H9 (cell line): ENCODE data around the gene FSD1. TPM values are rescaled to one million over a fixed set of nuclear protein-coding genes. Genes with fewer than 3 reads are reported as not detected.

ENCODE experiments used
- DNase-seq: peaks from one replicate; pipeline ENCODE4 v3.0.0-alpha.2; 2017
- H2AFZ ChIP-seq: one replicate; pipeline ENCODE4 v1.6.1; 2013; ENCODE audit warnings: mild to moderate bottlenecking, low read length, control low read depth, moderate library complexity
- H2AK5ac ChIP-seq: 2 replicates; pipeline ENCODE4 v1.6.1; 2013; ENCODE audit warnings: low read length, control low read depth, mixed read lengths; ENCODE audit not compliant: insufficient read length
- H2BK120ac ChIP-seq: one replicate; pipeline ENCODE4 v1.6.1; 2013; ENCODE audit warnings: low read depth, mild to moderate bottlenecking, low read length, control low read depth, inconsistent platforms; ENCODE audit not compliant: poor library complexity, severe bottlenecking
- H2BK12ac ChIP-seq: 2 replicates; pipeline ENCODE4 v1.6.1; 2013; ENCODE audit warnings: low read length, control low read depth, mixed read lengths, low read depth; ENCODE audit not compliant: insufficient read length
- H2BK15ac ChIP-seq: 2 replicates; pipeline ENCODE4 v1.6.1; 2013; ENCODE audit warnings: low read depth, low read length, control low read depth
- H2BK20ac ChIP-seq: one replicate; pipeline ENCODE4 v1.6.1; 2013; ENCODE audit warnings: low read depth, mild to moderate bottlenecking, low read length, control low read depth, inconsistent platforms; ENCODE audit not compliant: poor library complexity, severe bottlenecking
- H2BK5ac ChIP-seq: 2 replicates; pipeline ENCODE4 v1.6.1; 2013; ENCODE audit warnings: low read length, control low read depth, mixed read lengths; ENCODE audit not compliant: insufficient read length
- H3K14ac ChIP-seq: 2 replicates; pipeline ENCODE4 v1.6.1; 2013; ENCODE audit warnings: low read length, control low read depth; ENCODE audit not compliant: insufficient read depth
- H3K18ac ChIP-seq: 2 replicates; pipeline ENCODE4 v1.6.1; 2013; ENCODE audit warnings: low read depth, mild to moderate bottlenecking, mixed read lengths, low read length, control low read depth; ENCODE audit not compliant: insufficient read length
- H3K23ac ChIP-seq: 2 replicates; pipeline ENCODE4 v1.6.1; 2013; ENCODE audit warnings: low read length, control low read depth, mixed read lengths, low read depth; ENCODE audit not compliant: insufficient read length
- H3K23me2 ChIP-seq: 2 replicates; pipeline ENCODE4 v1.6.1; 2013; ENCODE audit warnings: low read depth, mild to moderate bottlenecking, mixed read lengths, low read length, control low read depth; ENCODE audit not compliant: insufficient read length, poor library complexity, severe bottlenecking
- H3K27ac ChIP-seq: 2 replicates; pipeline ENCODE4 v1.5.1; 2013; ENCODE audit warnings: low read length, control low read depth, mixed read lengths, low read depth; ENCODE audit not compliant: insufficient read length
- H3K27me3 ChIP-seq: 2 replicates; pipeline ENCODE4 v1.6.1; 2013; ENCODE audit warnings: low read length, control low read depth, inconsistent platforms; ENCODE audit not compliant: insufficient read depth
- H3K4ac ChIP-seq: 2 replicates; pipeline ENCODE4 v1.6.1; 2013; ENCODE audit warnings: low read depth, mild to moderate bottlenecking, control low read depth, inconsistent platforms, low read length, moderate library complexity
- H3K4me1 ChIP-seq: 2 replicates; pipeline ENCODE4 v1.6.1; 2013; ENCODE audit warnings: low read length, control low read depth, inconsistent platforms; ENCODE audit not compliant: insufficient read depth
- H3K4me2 ChIP-seq: 2 replicates; pipeline ENCODE4 v1.6.1; 2013; ENCODE audit warnings: low read length, control low read depth, mixed read lengths; ENCODE audit not compliant: insufficient read length, insufficient read depth
- H3K56ac ChIP-seq: 2 replicates; pipeline ENCODE4 v1.6.1; 2013; ENCODE audit warnings: low read depth, mild to moderate bottlenecking, mixed read lengths, low read length, control low read depth; ENCODE audit not compliant: insufficient read length
- H3K79me1 ChIP-seq: 2 replicates; pipeline ENCODE4 v1.6.1; 2013; ENCODE audit warnings: low read depth, mild to moderate bottlenecking, moderate library complexity, low read length, control low read depth, inconsistent platforms; ENCODE audit not compliant: insufficient read depth, poor library complexity, severe bottlenecking
- H3K79me2 ChIP-seq: 2 replicates; pipeline ENCODE4 v1.6.1; 2013; ENCODE audit warnings: low read length, control low read depth, inconsistent platforms; ENCODE audit not compliant: insufficient read depth
- H3K9ac ChIP-seq: 2 replicates; pipeline ENCODE4 v1.6.1; 2013; ENCODE audit warnings: low read length, control low read depth, mixed read lengths; ENCODE audit not compliant: insufficient read length; ENCODE audit errors: extremely low read depth
- H3K9me3 ChIP-seq: one replicate; pipeline ENCODE4 v1.6.1; 2013; ENCODE audit warnings: low read depth, low read length, inconsistent platforms; ENCODE audit not compliant: control insufficient read depth
- H3T11ph ChIP-seq: one replicate; pipeline ENCODE4 v1.6.1; 2013; ENCODE audit warnings: mild to moderate bottlenecking, low read length, control low read depth, inconsistent platforms
- H4K20me1 ChIP-seq: one replicate; pipeline ENCODE4 v1.6.1; 2013; ENCODE audit not compliant: control insufficient read depth, insufficient read length, insufficient read depth
- H4K5ac ChIP-seq: 2 replicates; pipeline ENCODE4 v1.6.1; 2013; ENCODE audit warnings: low read depth, mild to moderate bottlenecking, mixed read lengths, low read length, control low read depth; ENCODE audit not compliant: insufficient read length
- H4K8ac ChIP-seq: replicated peaks from 2 replicates; pipeline ENCODE4 v1.6.1; 2013; ENCODE audit warnings: low read length, control low read depth, mixed read lengths, low read depth; ENCODE audit not compliant: insufficient read length
- H4K91ac ChIP-seq: 2 replicates; pipeline ENCODE4 v1.6.1; 2013; ENCODE audit warnings: low read depth, mild to moderate bottlenecking, moderate library complexity, mixed read lengths, low read length, control low read depth; ENCODE audit not compliant: insufficient read length
- H3K27ac Mint-ChIP-seq, 3 experiments: 2 replicates in 2 of 3; 3 replicates in 1 of 3; pipeline ENCODE4 v1.8.0; 2020 to 2021; ENCODE audit warnings: mixed read lengths in 3 of 3, mild to moderate bottlenecking in 1 of 3, moderate library complexity in 1 of 3
- H3K27me3 Mint-ChIP-seq: 2 replicates; pipeline ENCODE4 v1.8.0; 2021; ENCODE audit warnings: low read depth, mild to moderate bottlenecking, moderate library complexity, mixed read lengths
- H3K36me3 Mint-ChIP-seq, 3 experiments: 2 replicates in 2 of 3; 3 replicates in 1 of 3; pipeline ENCODE4 v1.8.0; 2020 to 2021; ENCODE audit warnings: low read depth in 3 of 3, mixed read lengths in 3 of 3; ENCODE audit not compliant: insufficient read depth in 1 of 3
- H3K4me1 Mint-ChIP-seq, 2 experiments: 2 replicates each; pipeline ENCODE4 v1.8.0; 2020; ENCODE audit warnings: mixed read lengths in 2 of 2
- H3K4me3 Mint-ChIP-seq, 2 experiments: 2 replicates in 1 of 2; 3 replicates in 1 of 2; pipeline ENCODE4 v1.8.0; 2020 to 2021; ENCODE audit warnings: mild to moderate bottlenecking in 2 of 2, mixed read lengths in 2 of 2, moderate library complexity in 1 of 2
- H3K9me3 Mint-ChIP-seq, 2 experiments: 2 replicates in 1 of 2; 3 replicates in 1 of 2; pipeline ENCODE4 v1.8.0; 2020; ENCODE audit warnings: mild to moderate bottlenecking in 2 of 2, mixed read lengths in 2 of 2, moderate library complexity in 1 of 2
- WGBS: extraction: QIAGEN DNeasy Blood & Tissue Kit; methylation state at CpG from one replicate; pipeline ENCODE4 v1.1.7; 2013; ENCODE audit warnings: missing lambda C conversion rate, low lambda C conversion rate, mixed read lengths; ENCODE audit not compliant: insufficient read length; ENCODE audit errors: extremely low coverage; 5-methylcytosine and 5-hydroxymethylcytosine counted together
- total RNA-seq: library from RNA; stranded (reverse); gene quantifications from 2 replicates; pipeline ENCODE4 v1.2.1, GENCODE V29; 2021
- TF ChIP-seq, protein P1 (sequence below): fragments of 200-600 bp; sonication (generic); conservative IDR thresholded peaks from 3 replicates; pipeline ENCODE4 v1.8.0; 2021; ENCODE audit warnings: antibody characterized with exemption, mild to moderate bottlenecking

Gene FSD1
- total RNA-seq, 1 experiment from 2014 or later: 53.6 TPM

DNA sequence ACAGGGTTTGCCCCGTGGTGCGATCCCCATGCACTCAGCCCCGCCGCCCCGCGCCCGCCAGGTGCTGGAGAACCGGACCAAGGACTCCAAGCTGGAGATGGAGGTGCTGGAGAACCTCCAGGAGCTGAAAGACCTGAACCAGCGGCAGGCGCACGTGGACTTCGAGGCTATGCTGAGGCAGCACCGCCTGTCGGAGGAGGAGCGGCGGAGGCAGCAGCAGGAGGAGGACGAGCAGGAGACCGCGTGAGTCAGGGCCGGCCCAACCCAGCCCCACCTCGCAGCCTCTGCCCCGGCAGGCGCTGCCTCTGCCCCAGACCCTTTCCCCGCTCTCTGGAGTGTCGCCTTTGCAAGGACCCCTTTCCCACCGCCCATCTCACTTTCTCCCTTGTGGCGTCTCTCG lies 46.2 kb upstream of the FSD1 start:
- Mint-ChIP-seq H3K4me1 (no peaks in the 10 kb centered on the region), H3K4me3 (no peak overlapping the region), H3K36me3 (peaks cover 41 to 75% (median 59%) of the 10 kb centered on the region in 3 experiments), H3K9me3 (peaks cover 21 to 28% of the 10 kb centered on the region in 2 experiments), H3K27me3 (no peaks in the 10 kb centered on the region), H3K27ac (no peak overlapping the region)
- no peak overlapping the region for H3K9ac ChIP-seq
- peaks cover 8% of the 10 kb centered on the region for H3K9me3 ChIP-seq
- H4K5ac ChIP-seq: no peak overlapping the region
- H4K20me1 ChIP-seq: no peaks in the 10 kb centered on the region
- DNase-seq: no peak
- no peaks in the 10 kb centered on the region for H3K27me3 ChIP-seq
- H3K4me1 ChIP-seq: no peaks in the 10 kb centered on the region
- H3K18ac ChIP-seq: no peak overlapping the region
- no CpG with 5 or more reads among the region's 28 CpGs for WGBS
- no peak overlapping the region for H3K4me2 ChIP-seq
- H4K8ac ChIP-seq: no peak overlapping the region
- H2BK5ac ChIP-seq: no peak overlapping the region
- H2BK120ac ChIP-seq: no peak overlapping the region
- H2AFZ ChIP-seq: no peak overlapping the region
- no peak overlapping the region for H3T11ph ChIP-seq
- no peak overlapping the region for H2AK5ac ChIP-seq
- no peaks in the 10 kb centered on the region for H3K79me1 ChIP-seq
- no peak overlapping the region for H2BK12ac ChIP-seq
- H3K14ac ChIP-seq: no peak overlapping the region
- no peak overlapping the region for H3K23ac ChIP-seq
- no peak overlapping the region for H4K91ac ChIP-seq
- H2BK15ac ChIP-seq: no peak overlapping the region
- no peak overlapping the region for H3K4ac ChIP-seq
- no peak overlapping the region for H3K27ac ChIP-seq
- no peaks in the 10 kb centered on the region for H3K23me2 ChIP-seq
- TF ChIP-seq, protein P1, sequence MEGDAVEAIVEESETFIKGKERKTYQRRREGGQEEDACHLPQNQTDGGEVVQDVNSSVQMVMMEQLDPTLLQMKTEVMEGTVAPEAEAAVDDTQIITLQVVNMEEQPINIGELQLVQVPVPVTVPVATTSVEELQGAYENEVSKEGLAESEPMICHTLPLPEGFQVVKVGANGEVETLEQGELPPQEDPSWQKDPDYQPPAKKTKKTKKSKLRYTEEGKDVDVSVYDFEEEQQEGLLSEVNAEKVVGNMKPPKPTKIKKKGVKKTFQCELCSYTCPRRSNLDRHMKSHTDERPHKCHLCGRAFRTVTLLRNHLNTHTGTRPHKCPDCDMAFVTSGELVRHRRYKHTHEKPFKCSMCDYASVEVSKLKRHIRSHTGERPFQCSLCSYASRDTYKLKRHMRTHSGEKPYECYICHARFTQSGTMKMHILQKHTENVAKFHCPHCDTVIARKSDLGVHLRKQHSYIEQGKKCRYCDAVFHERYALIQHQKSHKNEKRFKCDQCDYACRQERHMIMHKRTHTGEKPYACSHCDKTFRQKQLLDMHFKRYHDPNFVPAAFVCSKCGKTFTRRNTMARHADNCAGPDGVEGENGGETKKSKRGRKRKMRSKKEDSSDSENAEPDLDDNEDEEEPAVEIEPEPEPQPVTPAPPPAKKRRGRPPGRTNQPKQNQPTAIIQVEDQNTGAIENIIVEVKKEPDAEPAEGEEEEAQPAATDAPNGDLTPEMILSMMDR: no peak
- H2BK20ac ChIP-seq: no peak overlapping the region
- H3K79me2 ChIP-seq: no peaks in the 10 kb centered on the region
- no peak overlapping the region for H3K56ac ChIP-seq
